ENCODE results near the gene DDX59. TPM values are rescaled to one million over a fixed set of nuclear protein-coding genes. Genes with fewer than 3 reads are reported as not detected.

DDX59 gene
- polyA plus RNA-seq (ENCODE audit: insufficient read length), result 19.7 TPM

- peak; percentile 97 for DNase-seq
Observed at GRCh38 chr1:200669314-200670241, at the start of gene DDX59. TSS of gene DDX59 (minus strand) at chr1:200669907. CDS start at chr1:200666740, 3,167 bp downstream.

GRCh38 chr1:200714504-200715187 is 44.9 kb upstream of the DDX59 start:
- no peak for DNase-seq

GRCh38 chr1:200710166-200710565 is 40.5 kb upstream of the DDX59 start:
- no peak for DNase-seq

DNA sequence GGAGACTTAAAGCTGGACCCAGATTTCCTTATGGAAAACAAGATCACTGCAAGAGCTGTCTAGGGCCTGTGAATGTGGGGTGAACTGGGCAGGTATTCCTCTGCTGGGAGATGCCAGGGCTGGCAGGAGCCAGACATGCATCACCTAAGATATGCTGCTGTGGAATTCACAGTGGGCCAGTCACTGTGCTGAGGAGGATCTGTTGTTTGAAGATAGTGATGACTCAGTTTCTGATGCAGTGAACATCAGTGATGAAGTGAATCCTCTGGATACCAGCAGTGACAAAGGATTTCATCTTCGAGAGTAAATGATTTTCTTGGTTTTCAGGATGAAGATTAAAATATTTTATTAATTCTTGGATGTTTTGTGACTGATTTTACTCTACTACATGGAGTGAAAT is 39.1 kb upstream of the DDX59 start:
- DNase-seq, result no peak

DNA sequence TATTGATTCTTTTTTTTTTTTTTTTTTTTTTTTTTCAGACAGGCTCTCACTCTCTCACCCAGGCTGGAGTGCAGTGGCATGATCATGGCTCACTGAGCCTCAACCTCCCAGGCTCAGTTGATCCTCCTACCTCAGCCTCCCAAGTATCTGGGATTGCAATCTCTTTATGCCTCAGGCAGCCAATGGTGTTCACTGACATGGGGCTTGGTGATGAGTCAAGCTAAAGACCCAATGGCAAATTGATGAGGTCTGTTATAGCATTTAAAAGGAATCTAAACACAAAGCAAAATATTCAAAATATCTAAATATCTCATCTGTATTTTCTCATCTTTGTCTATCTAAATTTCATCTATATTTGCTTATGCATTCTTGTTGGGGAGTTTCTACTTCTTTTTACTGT is 38.5 kb upstream of the DDX59 start:
- no peak for DNase-seq

- no peak for DNase-seq
Observed at GRCh38 chr1:200707116-200707515, 37.4 kb upstream of the DDX59 start.

- DNase-seq, result no peak
Observed at GRCh38 chr1:200706111-200706814, 36.6 kb upstream of the DDX59 start.

DNA sequence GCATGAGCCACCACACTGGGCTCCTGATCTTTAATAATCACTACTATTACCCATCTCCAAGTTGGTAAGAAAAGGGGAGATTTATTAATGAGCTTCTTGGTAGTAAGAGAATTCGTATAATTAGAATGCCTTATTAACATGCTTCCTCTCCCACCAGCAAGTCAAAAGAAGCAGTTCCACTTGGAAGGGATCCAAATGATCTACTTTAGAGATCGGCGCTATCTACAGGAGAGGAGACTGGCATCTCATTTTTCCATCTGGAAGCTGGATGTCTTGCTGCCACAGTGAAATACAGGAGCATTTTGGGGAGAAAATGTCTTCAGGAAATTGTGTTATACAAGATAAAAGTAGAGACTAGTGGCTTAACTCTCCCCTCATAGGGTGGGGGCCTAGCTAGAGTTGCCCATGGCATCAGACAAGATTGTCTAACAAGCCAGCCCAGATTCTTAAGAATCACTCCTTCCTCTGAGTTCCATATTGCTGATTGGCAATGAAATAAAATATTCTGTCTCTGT is 35.3 kb upstream of the DDX59 start:
- DNase-seq, result no peak

DNA sequence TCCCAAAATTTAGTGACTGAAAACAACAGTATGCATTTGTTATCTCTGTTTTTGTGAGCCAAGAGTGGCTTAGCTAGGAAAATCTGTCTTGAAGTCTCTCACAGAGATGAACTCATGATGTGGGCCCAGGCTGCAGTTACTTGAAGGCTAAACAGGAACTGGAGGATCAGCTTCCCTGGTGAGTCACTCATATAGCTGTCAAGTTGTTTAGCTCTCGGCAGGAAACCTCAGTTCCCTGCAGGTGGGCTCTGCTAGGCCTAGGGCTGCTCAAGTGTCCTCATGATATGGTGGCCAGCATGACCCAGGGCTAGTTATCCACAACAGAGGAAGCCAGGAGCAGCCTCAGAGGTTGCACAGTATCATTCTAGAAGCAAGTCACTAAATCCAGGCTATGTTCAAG is 30.2 kb upstream of the DDX59 start:
- no peak for DNase-seq

GRCh38 chr1:200694738-200695137 is 25.0 kb upstream of the DDX59 start:
- no peak for DNase-seq

GRCh38 chr1:200693327-200693726 is 23.6 kb upstream of the DDX59 start:
- no peak for DNase-seq

- DNase-seq, result no peak
Observed at GRCh38 chr1:200692316-200692715, 22.6 kb upstream of the DDX59 start.

- no peak for DNase-seq
Observed at GRCh38 chr1:200686620-200687019, 16.9 kb upstream of the DDX59 start.

DNA sequence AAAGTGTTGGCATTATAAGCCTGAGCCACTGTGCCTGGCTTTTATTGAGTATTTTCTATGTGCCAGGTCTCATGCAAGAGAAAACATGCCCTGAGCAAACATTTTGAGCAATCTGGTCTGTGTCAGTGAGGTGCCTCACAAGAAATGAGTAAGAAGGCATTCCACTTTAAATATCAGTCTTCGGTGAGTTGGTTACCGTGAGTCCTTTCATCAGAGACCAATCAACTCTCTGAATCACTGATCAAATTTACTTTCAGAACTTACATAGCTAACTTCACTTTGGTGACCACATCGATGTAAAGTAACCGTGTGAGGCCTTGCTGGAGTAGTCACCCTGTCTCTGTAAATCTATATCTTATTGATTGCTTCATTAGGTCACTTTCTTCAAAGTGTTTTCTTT is 14.3 kb upstream of the DDX59 start:
- DNase-seq, result no peak

DNA sequence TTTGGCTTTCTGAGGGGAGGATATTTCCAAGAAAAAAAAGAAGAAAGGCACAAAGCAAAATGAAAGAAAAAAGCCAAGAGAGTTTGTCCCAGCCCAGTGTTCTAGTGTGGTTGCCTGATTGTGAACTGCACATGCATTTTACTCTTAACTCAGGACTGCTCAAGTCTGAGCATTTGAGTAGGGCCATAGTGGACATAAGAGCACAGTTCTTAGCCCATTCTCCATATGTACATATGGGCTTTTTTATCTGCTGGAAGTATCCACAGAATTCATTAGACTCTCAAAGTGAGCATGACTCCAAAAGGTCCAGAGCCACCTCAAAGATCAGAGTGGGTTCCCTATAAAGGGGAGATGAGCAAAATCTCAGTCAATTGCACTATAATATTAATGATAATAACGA is 13.6 kb upstream of the DDX59 start:
- no peak for DNase-seq

GRCh38 chr1:200681231-200681630 is 11.5 kb upstream of the DDX59 start:
- no peak for DNase-seq

DNA sequence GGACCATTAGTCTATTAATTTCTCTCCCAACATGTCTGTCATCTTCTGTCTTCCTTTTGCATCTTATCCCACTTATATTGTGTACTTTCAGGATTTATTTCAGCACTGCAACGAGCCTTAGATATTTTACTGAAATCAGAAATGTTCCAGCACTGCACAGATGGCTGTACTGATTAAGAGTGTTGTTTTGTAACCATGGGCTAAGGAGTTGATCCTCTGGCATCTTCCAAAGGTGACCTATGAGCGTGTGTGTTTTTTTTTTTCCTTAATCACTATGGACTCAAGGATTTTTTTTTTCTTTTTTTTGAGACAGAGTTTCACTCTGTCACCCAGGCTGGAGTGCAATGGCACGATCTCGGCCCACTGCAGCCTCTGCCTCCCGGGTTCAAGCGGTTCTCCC is 7.1 kb upstream of the DDX59 start:
- DNase-seq, result no peak

DNA sequence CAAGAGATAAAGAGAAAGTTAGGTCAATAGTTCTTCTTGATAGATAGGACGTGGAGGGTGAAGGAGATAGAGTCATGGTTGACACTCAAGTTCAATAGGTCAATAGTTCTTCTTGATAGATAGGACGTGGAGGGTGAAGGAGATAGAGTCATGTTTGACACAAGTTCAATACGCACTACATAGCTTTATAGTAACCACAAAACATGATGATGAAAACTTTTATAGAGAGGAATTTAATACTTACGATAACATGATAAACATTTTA is 5.8 kb upstream of the DDX59 start:
- no peak for DNase-seq

GRCh38 chr1:200674838-200675587 is 5.3 kb upstream of the DDX59 start:
- no peak for DNase-seq

GRCh38 chr1:200673952-200674823 is 4.5 kb upstream of the DDX59 start:
- no peak for DNase-seq

- no peak for DNase-seq
Observed at GRCh38 chr1:200671235-200671786, 1.6 kb upstream of the DDX59 start.

Measured in hindlimb muscle (tissue), 1 donor.